KMS-11 (cell line): ENCODE measurements around the gene CD6.

ENCODE experiments used
- H2AFZ ChIP-seq: fragments of 200-600 bp; sonication (generic); 2 replicates; pipeline ENCODE4 v1.6.1; 2016; ENCODE audit warnings: antibody characterized with exemption, mixed run types, low read depth
- H3K27ac ChIP-seq: fragments of 200-600 bp; sonication (generic); 2 replicates; pipeline ENCODE4 v1.6.1; 2016; ENCODE audit warnings: mild to moderate bottlenecking, mixed run types
- H3K27me3 ChIP-seq: fragments of 200-600 bp; sonication (generic); 2 replicates; pipeline ENCODE4 v1.6.1; 2017; ENCODE audit warnings: mild to moderate bottlenecking, low read depth, mixed run types, moderate library complexity; ENCODE audit not compliant: insufficient read depth
- H3K36me3 ChIP-seq: fragments of 200-600 bp; sonication (generic); 2 replicates; pipeline ENCODE4 v1.6.1; 2017; ENCODE audit warnings: mild to moderate bottlenecking, mixed run types; ENCODE audit not compliant: insufficient read depth
- H3K4me1 ChIP-seq: fragments of 200-600 bp; sonication (generic); 2 replicates; pipeline ENCODE4 v1.6.1; 2016; ENCODE audit warnings: mild to moderate bottlenecking, low read depth, mixed run types; ENCODE audit not compliant: poor library complexity, severe bottlenecking
- H3K4me2 ChIP-seq: fragments of 200-600 bp; sonication (generic); 2 replicates; pipeline ENCODE4 v1.7.0; 2016; ENCODE audit warnings: mild to moderate bottlenecking, mixed run types
- H3K4me3 ChIP-seq: fragments of 200-600 bp; sonication (generic); IDR thresholded peaks from 2 replicates; pipeline ENCODE4 v1.6.1; 2017; ENCODE audit warnings: low read depth, low read length, mixed read lengths; ENCODE audit not compliant: insufficient read depth
- H3K79me2 ChIP-seq: fragments of 200-600 bp; sonication (generic); 2 replicates; pipeline ENCODE4 v1.6.1; 2016; ENCODE audit warnings: low read depth, mixed run types; ENCODE audit not compliant: insufficient read depth
- H3K9ac ChIP-seq: fragments of 200-600 bp; sonication (generic); 2 replicates; pipeline ENCODE4 v1.6.1; 2016; ENCODE audit warnings: mild to moderate bottlenecking, mixed run types
- H4K20me1 ChIP-seq: fragments of 200-600 bp; sonication (generic); 2 replicates; pipeline ENCODE4 v1.6.1; 2016; ENCODE audit warnings: mild to moderate bottlenecking, mixed run types; ENCODE audit not compliant: insufficient read depth
- CTCF ChIP-seq: fragments of 200-600 bp; sonication (generic); conservative IDR thresholded peaks from 2 replicates; pipeline ENCODE4 v1.6.1; 2017; ENCODE audit warnings: low read depth, mild to moderate bottlenecking, antibody characterized with exemption, low read length, moderate library complexity, mixed read lengths

CD6 gene

DNA sequence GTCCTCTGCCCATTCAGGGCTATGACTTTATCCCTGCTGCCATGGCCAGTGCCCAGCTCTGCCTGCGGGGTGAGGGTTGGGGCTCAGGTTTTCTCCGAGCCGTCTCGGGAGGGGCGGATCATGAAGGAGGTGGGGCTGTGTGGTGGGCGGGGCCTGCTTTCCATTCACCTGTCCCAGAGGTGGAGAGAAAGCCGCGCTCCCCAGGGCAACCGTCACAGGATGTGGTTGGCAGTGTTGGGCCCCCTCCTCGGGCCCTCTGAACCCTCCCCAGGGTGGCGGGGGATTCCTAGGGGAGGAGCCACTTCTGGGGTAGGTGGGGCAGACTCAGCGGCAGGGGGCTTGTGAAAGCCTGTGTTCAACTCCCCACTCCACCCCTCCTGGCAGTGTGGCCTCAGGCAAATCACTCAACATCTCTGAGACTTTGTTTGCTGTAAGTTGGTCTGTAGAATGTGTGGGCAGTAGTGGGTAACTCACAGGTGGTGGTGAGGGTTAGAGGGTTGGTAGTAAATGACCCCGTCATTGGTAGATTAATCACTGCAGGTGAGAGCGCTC, 50.3 kb downstream of the CD6 start:
- H3K27me3 ChIP-seq = no peaks in the 10 kb centered on the region
- H3K36me3 ChIP-seq = no peaks in the 10 kb centered on the region
- no peaks in the 10 kb centered on the region for H3K4me1 ChIP-seq
- H3K4me2 ChIP-seq = no peak overlapping the region
- H3K9ac ChIP-seq = no peak overlapping the region
- TF ChIP-seq CTCF = no peak
- no peaks in the 10 kb centered on the region for H4K20me1 ChIP-seq
- no peaks in the 10 kb centered on the region for H3K79me2 ChIP-seq
- H3K4me3 ChIP-seq = no peak overlapping the region
- no peak overlapping the region for H2AFZ ChIP-seq
- no peak overlapping the region for H3K27ac ChIP-seq

DNA sequence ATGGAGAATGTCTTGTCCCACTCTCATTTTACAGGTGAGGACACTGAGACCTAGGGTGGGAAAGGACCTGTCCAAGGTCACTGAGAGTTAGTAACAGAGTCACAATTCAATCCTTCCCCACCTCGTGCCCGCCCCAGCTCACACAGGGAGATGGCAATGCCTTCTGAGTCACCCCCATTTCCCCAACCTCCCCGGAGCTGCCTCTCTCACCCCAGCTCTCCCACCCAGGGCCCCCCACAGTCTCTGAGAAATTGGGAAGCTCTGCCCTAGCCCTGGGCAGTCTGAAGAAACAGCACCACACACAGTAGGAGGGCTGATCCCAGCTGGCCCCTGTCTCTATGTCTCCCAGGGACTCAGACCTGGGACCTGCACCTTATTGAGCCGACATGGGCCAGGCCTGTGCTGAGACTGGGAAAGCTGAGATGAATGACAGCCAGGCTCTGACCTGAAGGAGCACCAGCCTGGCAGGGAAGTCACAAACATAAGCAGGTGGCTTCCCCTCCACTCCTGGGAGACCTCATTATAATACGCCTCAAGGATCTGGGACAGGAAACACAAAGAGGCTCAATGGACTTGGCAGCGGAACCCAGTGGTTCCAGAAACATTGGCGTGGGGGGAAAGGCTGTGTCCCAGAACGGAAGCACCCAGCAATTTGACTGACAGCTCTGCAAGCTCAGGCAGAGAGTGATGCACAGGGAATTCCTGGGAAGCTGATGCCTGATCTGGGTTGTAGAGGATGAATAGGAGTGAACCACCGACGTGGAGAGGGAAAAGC, 51.0 kb downstream of the CD6 start:
- H3K4me3 ChIP-seq = no peak overlapping the region
- no peaks in the 10 kb centered on the region for H3K4me1 ChIP-seq
- no peaks in the 10 kb centered on the region for H3K27me3 ChIP-seq
- H3K79me2 ChIP-seq = no peaks in the 10 kb centered on the region
- H3K36me3 ChIP-seq = no peaks in the 10 kb centered on the region
- H4K20me1 ChIP-seq = no peaks in the 10 kb centered on the region
- H3K9ac ChIP-seq = no peak overlapping the region
- no peak overlapping the region for H2AFZ ChIP-seq
- no peak overlapping the region for H3K4me2 ChIP-seq
- H3K27ac ChIP-seq = no peak overlapping the region
- no peak for TF ChIP-seq CTCF

GRCh38 chr11:61023086-61023965, 51.8 kb downstream of the CD6 start:
- H3K36me3 ChIP-seq = no peaks in the 10 kb centered on the region
- no peak overlapping the region for H3K4me2 ChIP-seq
- no peak overlapping the region for H3K9ac ChIP-seq
- no peak overlapping the region for H3K4me3 ChIP-seq
- H3K27ac ChIP-seq = no peak overlapping the region
- H3K27me3 ChIP-seq = no peaks in the 10 kb centered on the region
- no peaks in the 10 kb centered on the region for H4K20me1 ChIP-seq
- no peaks in the 10 kb centered on the region for H3K79me2 ChIP-seq
- no peak for TF ChIP-seq CTCF
- no peak overlapping the region for H2AFZ ChIP-seq
- no peaks in the 10 kb centered on the region for H3K4me1 ChIP-seq

DNA sequence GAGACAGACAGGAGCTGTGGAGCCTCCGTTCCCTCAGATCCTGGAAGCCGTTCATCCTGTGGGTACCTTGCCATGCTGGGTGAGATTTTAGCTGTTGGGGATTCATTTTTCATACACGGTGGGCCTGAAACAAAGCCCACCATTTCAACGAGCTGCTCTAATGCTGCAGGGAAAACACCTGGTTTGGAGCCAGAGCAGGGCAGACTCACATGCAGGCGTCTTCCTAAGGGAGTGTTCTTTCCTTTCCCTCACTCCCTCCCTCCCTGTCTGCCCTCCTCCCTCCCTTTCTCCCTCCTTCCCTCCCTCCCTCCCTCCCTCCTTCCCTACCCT, 52.5 kb downstream of the CD6 start:
- Histone ChIP-seq H3K4me2 (no peak overlapping the region), H4K20me1 (no peaks in the 10 kb centered on the region), H3K36me3 (no peaks in the 10 kb centered on the region), H3K4me1 (no peaks in the 10 kb centered on the region), H3K27me3 (no peaks in the 10 kb centered on the region), H3K9ac (no peak overlapping the region), H3K79me2 (no peaks in the 10 kb centered on the region), H3K27ac (no peak overlapping the region), H3K4me3 (no peak overlapping the region), H2AFZ (no peak overlapping the region)
- TF ChIP-seq CTCF = no peak
